AG08396 (cell line): ENCODE data around the gene TAS2R1.
"Not testable (repeated sequence)": the region's sequence is repeated elsewhere in the genome, so short reads cannot be mapped to it uniquely, and the experiment has no call there.

Experiments used
- DNase-seq: peaks from one replicate; pipeline ENCODE4 v3.0.0; 2012; ENCODE audit warnings: low spot score, mixed read lengths

TAS2R1 gene

GRCh38 chr5:9622971-9623421 is 7.2 kb downstream of the TAS2R1 start:
- no peak for DNase-seq

DNA sequence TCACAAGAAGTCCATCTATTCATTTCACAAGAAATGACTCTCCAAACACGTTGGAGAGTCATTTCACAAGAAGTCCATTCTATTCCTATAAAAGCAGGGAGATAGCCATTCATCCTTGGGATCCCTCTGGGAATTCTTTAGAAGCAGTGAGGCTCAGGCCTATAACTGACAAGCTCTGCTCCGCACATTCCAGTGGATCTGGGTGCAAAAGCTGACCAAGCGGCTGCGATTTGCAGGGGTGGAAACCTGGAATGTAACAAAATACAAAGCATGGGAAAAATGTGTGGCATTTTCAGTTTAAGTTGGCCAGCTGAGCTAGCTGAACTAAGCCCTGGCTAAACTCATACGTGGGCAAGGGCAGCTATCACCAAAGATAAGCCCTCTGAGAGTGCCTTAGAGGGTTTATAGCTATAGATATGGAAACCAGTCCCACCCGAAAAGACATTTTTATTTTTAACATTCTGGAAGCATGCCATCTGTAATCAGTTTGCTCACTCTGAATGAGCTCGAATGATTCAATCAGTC is 8.7 kb downstream of the TAS2R1 start:
- DNase-seq = peak; percentile 13

GRCh38 chr5:9619331-9620092 is 10.6 kb downstream of the TAS2R1 start:
- DNase-seq = no peak

DNA sequence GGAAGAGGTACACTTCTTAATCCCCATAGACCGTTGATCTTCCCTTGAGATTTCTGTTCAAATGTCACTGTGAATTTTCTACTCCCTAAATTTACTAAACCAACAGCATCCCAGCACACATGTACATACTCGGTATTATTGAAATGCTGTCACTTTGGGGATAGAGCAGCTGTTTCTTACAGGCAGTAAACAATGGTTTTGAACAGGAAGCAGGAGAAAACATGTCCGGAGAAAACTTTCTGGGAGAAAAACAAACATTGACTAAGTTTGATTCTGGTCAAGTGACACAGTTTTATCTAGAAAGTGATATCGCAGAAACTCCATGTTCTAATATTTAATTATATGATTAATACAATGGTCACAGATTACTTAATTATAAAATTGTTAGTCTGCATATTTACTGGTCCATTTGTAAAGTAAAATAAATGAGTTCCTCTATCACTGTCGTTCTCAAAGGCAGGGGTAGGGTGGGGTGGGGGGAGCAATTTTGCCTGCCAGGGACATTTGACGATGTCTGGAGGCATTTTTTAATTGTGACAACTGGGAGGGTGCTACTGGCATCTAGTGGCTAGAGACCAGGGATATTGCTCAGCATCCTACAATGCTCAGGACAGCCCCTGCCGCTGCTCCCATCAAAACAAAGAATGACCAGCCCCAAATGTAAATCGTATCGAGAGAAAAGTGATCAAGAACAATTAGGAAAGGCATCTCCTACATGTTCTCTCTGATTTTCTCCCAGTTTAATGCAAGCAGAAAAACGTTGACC is 12.2 kb downstream of the TAS2R1 start:
- no peak for DNase-seq

DNA sequence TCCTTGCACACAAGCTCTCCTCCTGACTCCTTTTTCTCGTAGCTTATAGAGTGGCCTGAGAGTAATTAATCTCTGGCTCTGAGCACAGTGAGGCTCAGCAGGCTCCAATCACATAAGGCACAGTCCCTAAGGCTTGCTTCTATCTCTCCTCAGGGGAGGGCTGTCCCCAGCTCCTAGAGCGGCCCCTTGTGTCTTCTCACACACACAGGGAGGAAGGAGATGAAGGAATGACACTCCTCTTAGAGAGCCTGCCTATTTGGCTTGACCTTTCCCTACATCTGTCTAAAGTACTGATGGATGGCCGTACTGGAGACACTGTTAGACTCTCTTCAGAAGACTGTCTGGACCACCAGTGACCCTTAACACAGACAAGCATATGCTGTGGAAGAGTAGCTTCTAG is 12.9 kb downstream of the TAS2R1 start:
- DNase-seq = no peak

GRCh38 chr5:9615331-9615730 is 14.8 kb downstream of the TAS2R1 start:
- DNase-seq = no peak

- DNase-seq = no peak
Observed at GRCh38 chr5:9613360-9613759, 16.8 kb downstream of the TAS2R1 start.

DNA sequence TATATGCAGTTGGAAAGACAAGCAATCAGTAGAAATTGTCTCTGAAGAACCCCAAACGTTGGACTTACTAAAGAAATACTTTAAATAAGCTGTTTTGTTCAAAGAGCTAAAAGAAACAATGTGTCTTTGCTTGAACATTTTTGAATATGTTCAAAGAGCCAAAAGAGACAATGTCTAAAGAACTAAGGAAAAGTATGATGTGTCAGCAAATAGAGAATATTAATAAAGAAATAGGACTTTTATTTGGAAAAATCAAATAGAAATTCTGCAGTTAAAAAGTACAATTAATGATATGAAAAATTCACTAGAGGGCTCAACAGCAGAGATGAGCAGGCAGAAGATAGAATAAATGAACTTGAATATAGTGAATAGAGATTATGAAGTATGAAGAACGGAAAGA is 19.2 kb downstream of the TAS2R1 start:
- DNase-seq = no peak

GRCh38 chr5:9610364-9610763 is 19.8 kb downstream of the TAS2R1 start:
- no peak for DNase-seq

GRCh38 chr5:9608093-9608492 is 22.1 kb downstream of the TAS2R1 start:
- no peak for DNase-seq

- no peak for DNase-seq
Observed at GRCh38 chr5:9605041-9605838, 24.9 kb downstream of the TAS2R1 start.

- no peak for DNase-seq
Observed at GRCh38 chr5:9604416-9604815, 25.7 kb downstream of the TAS2R1 start.

DNA sequence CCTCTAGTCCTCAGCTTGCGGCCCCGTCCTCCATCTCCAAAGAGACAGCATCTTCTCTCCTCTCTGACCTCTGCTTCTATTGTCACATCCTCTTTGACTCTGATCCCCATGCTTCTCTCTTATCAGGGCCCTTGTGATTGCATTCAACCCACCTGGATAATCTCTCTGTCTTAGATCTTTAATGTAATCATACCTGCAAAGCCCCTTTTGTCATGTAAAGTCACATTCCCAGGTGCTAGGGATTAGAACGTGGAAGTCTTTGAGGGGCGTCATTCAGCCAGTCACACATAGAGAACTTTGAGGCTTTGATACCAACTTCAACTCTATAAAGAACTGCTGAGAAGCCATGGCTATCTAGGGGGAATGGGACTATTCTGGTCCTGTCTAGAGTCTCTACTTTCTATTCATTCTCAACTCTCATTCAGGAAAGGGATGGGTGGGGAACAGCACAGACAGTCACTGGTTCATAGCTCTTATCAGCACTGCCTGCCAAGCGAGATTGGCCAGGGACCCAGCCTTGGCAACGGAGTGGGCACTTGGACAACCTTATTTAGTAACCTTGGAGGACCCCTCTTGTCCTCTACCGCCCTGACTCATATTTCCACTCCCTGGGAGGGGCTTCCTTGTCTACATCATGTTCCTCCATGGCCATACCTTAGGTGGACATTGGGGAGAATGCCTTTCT is 29.0 kb downstream of the TAS2R1 start:
- DNase-seq = no peak

DNA sequence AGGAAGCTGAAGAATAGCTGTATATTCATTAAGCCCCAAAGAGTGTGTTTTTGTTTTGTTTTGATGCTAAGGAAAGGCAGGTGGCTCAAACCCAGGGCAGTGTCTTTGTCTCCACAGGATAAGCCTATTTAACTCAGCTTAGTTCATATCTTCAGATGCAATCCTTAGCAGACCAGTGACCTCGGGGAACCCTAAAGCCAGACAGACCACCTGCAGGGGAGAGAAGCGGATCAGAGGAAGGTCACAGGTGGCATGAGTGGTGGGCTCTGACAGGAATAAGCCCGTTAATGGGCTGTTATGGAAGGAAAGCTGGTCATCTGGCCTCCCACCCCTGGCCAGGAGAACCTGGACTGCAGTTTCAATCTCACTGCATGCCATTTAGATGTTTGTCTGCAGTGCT is 30.8 kb downstream of the TAS2R1 start:
- DNase-seq = no peak

DNA sequence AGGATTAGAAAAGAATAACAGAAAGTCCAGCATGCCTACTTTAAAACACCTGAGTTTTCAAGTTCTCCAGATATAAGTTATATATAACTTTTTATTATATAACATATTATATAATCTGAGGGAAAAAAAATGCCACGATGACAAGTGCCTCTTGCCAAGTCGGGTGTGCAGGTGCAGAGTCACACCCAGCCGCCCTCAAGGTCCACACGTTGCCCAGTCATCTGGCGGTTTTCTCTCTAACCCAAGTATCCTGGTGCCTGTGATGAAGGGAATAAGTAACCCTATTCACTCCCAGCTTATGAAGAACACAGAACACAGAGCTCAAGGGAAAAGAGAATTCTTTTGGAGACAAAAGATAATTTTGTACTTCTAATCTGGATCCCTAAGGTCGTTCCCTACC is 31.8 kb downstream of the TAS2R1 start:
- not testable (repeated sequence) for DNase-seq

- not testable (repeated sequence) for DNase-seq
Observed at GRCh38 chr5:9597322-9597721, 32.8 kb downstream of the TAS2R1 start.

DNA sequence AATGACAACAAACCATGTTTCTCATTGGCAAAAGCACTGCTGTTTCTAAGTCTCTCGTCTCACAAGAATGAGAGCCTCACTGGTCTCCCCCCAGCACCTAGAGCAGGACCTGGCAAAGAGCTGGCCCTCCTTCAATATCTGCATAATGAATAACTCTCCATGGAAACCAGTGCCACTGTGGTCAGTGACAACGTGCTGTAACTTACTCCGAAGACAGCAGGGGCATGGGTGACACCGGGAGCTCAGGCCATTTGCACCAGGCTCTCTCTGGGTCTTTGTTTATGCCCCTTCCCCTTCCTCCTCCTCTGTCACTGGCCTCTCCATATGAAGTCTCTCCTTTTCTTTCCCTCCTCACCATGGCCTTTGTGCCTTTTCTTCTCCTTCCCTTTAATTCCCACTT is 33.3 kb downstream of the TAS2R1 start:
- DNase-seq = no peak

DNA sequence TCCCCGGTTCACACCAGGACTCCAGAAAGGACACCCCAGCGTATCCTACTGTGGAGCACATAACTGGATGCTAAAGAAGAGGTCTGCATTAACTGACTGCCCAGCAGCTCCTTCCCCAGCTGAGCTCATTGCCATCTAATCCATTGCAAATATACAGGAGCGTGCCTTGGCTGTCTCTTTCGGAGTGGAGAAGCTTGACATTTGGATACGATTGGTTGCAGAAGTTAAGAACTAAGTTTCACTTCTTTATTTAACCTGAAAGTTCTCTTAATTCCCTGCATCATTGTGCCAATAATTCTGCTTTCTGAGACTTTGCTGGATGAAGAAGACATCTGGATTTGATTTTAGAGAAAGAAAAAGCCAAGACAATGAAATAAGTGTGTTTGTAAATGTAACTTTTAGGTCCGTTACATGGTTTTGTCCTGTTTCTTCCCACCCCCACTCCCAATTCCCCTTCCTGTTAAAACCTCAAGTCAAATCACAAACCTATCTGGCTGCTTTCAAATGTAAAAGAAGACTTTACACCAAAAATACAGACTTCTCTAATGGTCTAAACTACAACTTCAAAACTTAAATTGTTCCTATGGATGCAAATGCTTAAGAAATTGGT is 33.9 kb downstream of the TAS2R1 start:
- no peak for DNase-seq

GRCh38 chr5:9594913-9595312 is 35.2 kb downstream of the TAS2R1 start:
- DNase-seq = no peak

- DNase-seq = no peak
Observed at GRCh38 chr5:9589049-9589835, 40.9 kb downstream of the TAS2R1 start.

- DNase-seq = no peak
Observed at GRCh38 chr5:9588254-9588653, 41.9 kb downstream of the TAS2R1 start.
